HG02970 (cell line): ENCODE data around the gene FRG1.
"Not testable (repeated sequence)": the region's sequence is repeated elsewhere in the genome, so short reads cannot be mapped to it uniquely, and the experiment has no call there.

Experiments
- ATAC-seq: cut with Tn5 transposase; IDR thresholded peaks from one replicate; pipeline ENCODE4 v1.9.1; 2021; ENCODE audit warnings: mild to moderate bottlenecking, moderate library complexity, moderate number of reproducible peaks; ENCODE audit not compliant: unreplicated experiment, low FRiP score

Gene FRG1

GRCh38 chr4:189984661-189985060 lies 44.0 kb downstream of the FRG1 start:
- not testable (repeated sequence) for ATAC-seq

GRCh38 chr4:189985651-189986243 lies 45.1 kb downstream of the FRG1 start:
- ATAC-seq: not testable (repeated sequence)

DNA sequence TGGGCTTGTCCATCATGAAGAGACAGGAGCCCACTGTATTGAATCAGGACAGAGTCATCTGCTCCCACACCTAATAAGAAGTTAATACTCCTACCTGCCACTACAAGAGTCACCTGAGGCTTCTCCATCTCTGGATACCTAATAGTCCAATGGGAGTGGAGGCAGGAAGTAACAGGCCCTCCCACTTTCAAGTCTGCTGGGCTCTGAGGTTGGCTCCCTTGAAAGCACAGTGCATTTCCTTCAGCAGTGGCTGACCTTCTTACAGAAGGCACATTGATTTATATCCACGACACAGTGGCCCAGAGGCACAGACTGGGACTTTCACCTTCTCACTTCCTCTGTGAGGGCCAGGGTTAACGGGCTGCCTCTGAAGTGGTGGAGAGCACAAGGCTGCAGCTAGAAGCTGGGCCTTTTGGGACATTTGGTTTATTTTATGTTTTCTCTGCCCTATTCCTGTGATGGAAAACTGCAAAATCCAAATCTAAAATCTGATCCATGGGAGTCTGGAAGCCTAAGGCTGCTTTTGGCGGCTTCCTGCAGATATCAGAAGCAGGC lies 48.3 kb downstream of the FRG1 start:
- ATAC-seq: no peak

GRCh38 chr4:189989941-189990340 lies 49.3 kb downstream of the FRG1 start:
- ATAC-seq: not testable (repeated sequence)
